ENCODE results near the gene SHC2.

Gene SHC2

GRCh38 chr19:369256-369655 is 91.6 kb downstream of the SHC2 start:
- TF ChIP-seq SPI1 (IDR thresholded peaks at IDR 0.05; ENCODE audit: low read depth, low read length) (no peak), PAX5 (IDR thresholded peaks at IDR 0.05; ENCODE audit: insufficient read depth, low read length, severe bottlenecking) (no peak), POLR2AphosphoS5 (IDR thresholded peaks at IDR 0.05; ENCODE audit: low read depth, low read length) (no peak), POLR2A (IDR thresholded peaks at IDR 0.05; ENCODE audit: low read depth, low read length) (no peak), TAF1 (IDR thresholded peaks at IDR 0.05; ENCODE audit: low read depth, low read length) (no peak), POU2F2 (IDR thresholded peaks at IDR 0.05; ENCODE audit: low read depth, low read length) (no peak)
- DNase-seq (ENCODE audit: insufficient read length, low spot score) (no peak), FAIRE-seq (no peak)

- TF ChIP-seq SPI1 (IDR thresholded peaks at IDR 0.05; ENCODE audit: low read depth, low read length) (no peak), POU2F2 (IDR thresholded peaks at IDR 0.05; ENCODE audit: low read depth, low read length) (no peak), POLR2A (IDR thresholded peaks at IDR 0.05; ENCODE audit: low read depth, low read length) (no peak), POLR2AphosphoS5 (IDR thresholded peaks at IDR 0.05; ENCODE audit: low read depth, low read length) (no peak), TAF1 (IDR thresholded peaks at IDR 0.05; ENCODE audit: low read depth, low read length) (no peak), PAX5 (IDR thresholded peaks at IDR 0.05; ENCODE audit: insufficient read depth, low read length, severe bottlenecking) (no peak)
- no peak for DNase-seq (ENCODE audit: insufficient read length, low spot score)
- FAIRE-seq, result no peak
These were observed 92.2 kb downstream of the SHC2 start for GRCh38 chr19:368630-369024.

- no peak for DNase-seq (ENCODE audit: insufficient read length, low spot score)
- no peak for TF ChIP-seq POLR2A (IDR thresholded peaks at IDR 0.05; ENCODE audit: low read depth, low read length)
- no peak for TF ChIP-seq POLR2AphosphoS5 (IDR thresholded peaks at IDR 0.05; ENCODE audit: low read depth, low read length)
- no peak for TF ChIP-seq SPI1 (IDR thresholded peaks at IDR 0.05; ENCODE audit: low read depth, low read length)
- TF ChIP-seq PAX5 (IDR thresholded peaks at IDR 0.05; ENCODE audit: insufficient read depth, low read length, severe bottlenecking), result no peak
- no peak for TF ChIP-seq POU2F2 (IDR thresholded peaks at IDR 0.05; ENCODE audit: low read depth, low read length)
- TF ChIP-seq TAF1 (IDR thresholded peaks at IDR 0.05; ENCODE audit: low read depth, low read length), result no peak
- FAIRE-seq, result no peak
These were observed 92.7 kb downstream of the SHC2 start for GRCh38 chr19:367963-368629.

- TF ChIP-seq POU2F2 (IDR thresholded peaks at IDR 0.05; ENCODE audit: low read depth, low read length), result no peak
- no peak for TF ChIP-seq POLR2A (IDR thresholded peaks at IDR 0.05; ENCODE audit: low read depth, low read length)
- TF ChIP-seq POLR2AphosphoS5 (IDR thresholded peaks at IDR 0.05; ENCODE audit: low read depth, low read length), result no peak
- TF ChIP-seq SPI1 (IDR thresholded peaks at IDR 0.05; ENCODE audit: low read depth, low read length), result no peak
- no peak for TF ChIP-seq TAF1 (IDR thresholded peaks at IDR 0.05; ENCODE audit: low read depth, low read length)
- no peak for TF ChIP-seq PAX5 (IDR thresholded peaks at IDR 0.05; ENCODE audit: insufficient read depth, low read length, severe bottlenecking)
- FAIRE-seq, result no peak
- no peak for DNase-seq (ENCODE audit: insufficient read length, low spot score)
These were observed 93.3 kb downstream of the SHC2 start for GRCh38 chr19:367561-367960.

- FAIRE-seq (no peak), DNase-seq (ENCODE audit: insufficient read length, low spot score) (no peak)
- TF ChIP-seq PAX5 (IDR thresholded peaks at IDR 0.05; ENCODE audit: insufficient read depth, low read length, severe bottlenecking), result no peak
- no peak for TF ChIP-seq POU2F2 (IDR thresholded peaks at IDR 0.05; ENCODE audit: low read depth, low read length)
- no peak for TF ChIP-seq TAF1 (IDR thresholded peaks at IDR 0.05; ENCODE audit: low read depth, low read length)
- no peak for TF ChIP-seq SPI1 (IDR thresholded peaks at IDR 0.05; ENCODE audit: low read depth, low read length)
- no peak for TF ChIP-seq POLR2AphosphoS5 (IDR thresholded peaks at IDR 0.05; ENCODE audit: low read depth, low read length)
- TF ChIP-seq POLR2A (IDR thresholded peaks at IDR 0.05; ENCODE audit: low read depth, low read length), result no peak
These were observed 93.9 kb downstream of the SHC2 start for GRCh38 chr19:366951-367350.

All from GM12891 (cell line).